Cardiac fibroblast (primary cell): ENCODE measurements around the gene POU4F1.

Experiments used
- DNase-seq, 2 donors: peaks; one replicate each; pipeline versions ENCODE4 v3.0.0 to v3.0.0-alpha.2; 2010; ENCODE audit warnings: low read depth in 2 of 2
- H3K4me3 ChIP-seq, 2 donors: replicated peaks in 1 of 2; 1 replicate in 1 of 2; 2 replicates in 1 of 2; pipeline ENCODE4 v1.5.1; 2011; ENCODE audit warnings: low read depth in 2 of 2, low read length in 2 of 2, mild to moderate bottlenecking in 2 of 2, moderate library complexity in 1 of 2
- CTCF ChIP-seq: IDR thresholded peaks from one replicate; pipeline ENCODE4 v1.5.1; 2011; ENCODE audit warnings: low read depth, mild to moderate bottlenecking, low read length, inconsistent platforms

POU4F1 gene

GRCh38 chr13:78596736-78597601, 6.4 kb downstream of the POU4F1 start:
- H3K4me3 ChIP-seq: no peak overlapping the region
- TF ChIP-seq CTCF: no peak
- no peak for DNase-seq

- no peak for DNase-seq
- no peak overlapping the region for H3K4me3 ChIP-seq
- TF ChIP-seq CTCF: no peak
These were observed 7.0 kb downstream of the POU4F1 start for GRCh38 chr13:78596399-78596735.

- DNase-seq: no peak
- TF ChIP-seq CTCF: no peak
- no peak overlapping the region for H3K4me3 ChIP-seq
These were observed 7.6 kb downstream of the POU4F1 start for GRCh38 chr13:78595495-78596398.

GRCh38 chr13:78594456-78594975, 8.8 kb downstream of the POU4F1 start:
- no peak for TF ChIP-seq CTCF

GRCh38 chr13:78593652-78594455, 9.5 kb downstream of the POU4F1 start:
- no peak overlapping the region for H3K4me3 ChIP-seq
- TF ChIP-seq CTCF: no peak
- no peak for DNase-seq

More at GRCh38 chr13:78594456-78594975, 8.8 kb downstream of the POU4F1 start:
- no peak overlapping the region for H3K4me3 ChIP-seq
- no peak for DNase-seq

- no peak overlapping the region for H3K4me3 ChIP-seq
- DNase-seq: no peak
- TF ChIP-seq CTCF: no peak
These were observed 10.2 kb downstream of the POU4F1 start for GRCh38 chr13:78593129-78593528.
